Stomach smooth muscle (tissue), 2 donors: ENCODE data around the gene EYA4.

ENCODE experiments used
- H3K27ac ChIP-seq: one replicate; pipeline ENCODE4 v1.7.0; 2013; ENCODE audit warnings: mild to moderate bottlenecking, low read length, inconsistent platforms
- H3K27me3 ChIP-seq, 2 donors: one replicate each; pipeline ENCODE4 v1.7.0; 2013; ENCODE audit warnings: low read length in 2 of 2; ENCODE audit not compliant: insufficient read depth in 2 of 2, control insufficient read depth in 1 of 2
- H3K36me3 ChIP-seq, 2 donors: one replicate each; pipeline ENCODE4 v1.7.0; 2013; ENCODE audit warnings: low read length in 2 of 2; ENCODE audit not compliant: control insufficient read depth in 2 of 2, insufficient read depth in 2 of 2
- H3K4me1 ChIP-seq: one replicate; pipeline ENCODE4 v1.7.0; 2013; ENCODE audit warnings: low read length; ENCODE audit not compliant: control insufficient read depth, insufficient read depth
- H3K4me3 ChIP-seq, 2 donors: one replicate each; pipeline ENCODE4 v1.7.0; 2013; ENCODE audit warnings: low read length in 2 of 2
- H3K9ac ChIP-seq, 2 donors: one replicate each; pipeline ENCODE4 v1.7.0; 2013; ENCODE audit warnings: low read length in 2 of 2, mild to moderate bottlenecking in 1 of 2
- H3K9me3 ChIP-seq, 2 donors: one replicate each; pipeline ENCODE4 v1.7.0; 2013; ENCODE audit warnings: low read length in 2 of 2; ENCODE audit not compliant: control insufficient read depth in 2 of 2
- donor health status: healthy.
- donor health status: Pancreatic carcinoma.

Gene EYA4

GRCh38 chr6:133313068-133313467, 71.9 kb downstream of the EYA4 start:
- Histone ChIP-seq H3K27me3 (no peaks in the 10 kb centered on the region), H3K9me3 (no peaks in the 10 kb centered on the region), H3K27ac (no peak overlapping the region), H3K4me1 (no peaks in the 10 kb centered on the region), H3K9ac (no peak overlapping the region), H3K4me3 (no peak overlapping the region), H3K36me3 (no peaks in the 10 kb centered on the region)

GRCh38 chr6:133314947-133315346, 73.8 kb downstream of the EYA4 start:
- H3K27ac ChIP-seq = no peak overlapping the region
- no peak overlapping the region for H3K9ac ChIP-seq
- H3K4me1 ChIP-seq = no peaks in the 10 kb centered on the region
- no peaks in the 10 kb centered on the region for H3K9me3 ChIP-seq
- no peak overlapping the region for H3K4me3 ChIP-seq
- H3K27me3 ChIP-seq = no peaks in the 10 kb centered on the region
- no peaks in the 10 kb centered on the region for H3K36me3 ChIP-seq

GRCh38 chr6:133315811-133316210, 74.7 kb downstream of the EYA4 start:
- Histone ChIP-seq H3K4me3 (no peak overlapping the region), H3K9me3 (no peaks in the 10 kb centered on the region), H3K27me3 (no peaks in the 10 kb centered on the region), H3K9ac (no peak overlapping the region), H3K27ac (no peak overlapping the region), H3K4me1 (no peaks in the 10 kb centered on the region), H3K36me3 (no peaks in the 10 kb centered on the region)

- Histone ChIP-seq H3K9ac (no peak overlapping the region), H3K4me1 (no peaks in the 10 kb centered on the region), H3K27ac (no peak overlapping the region), H3K36me3 (no peaks in the 10 kb centered on the region), H3K4me3 (no peak overlapping the region), H3K9me3 (no peaks in the 10 kb centered on the region), H3K27me3 (no peaks in the 10 kb centered on the region)
Observed at GRCh38 chr6:133317704-133318103, 76.5 kb downstream of the EYA4 start.

- Histone ChIP-seq H3K27me3 (no peaks in the 10 kb centered on the region), H3K4me1 (no peaks in the 10 kb centered on the region), H3K4me3 (no peak overlapping the region), H3K9me3 (no peaks in the 10 kb centered on the region), H3K9ac (no peak overlapping the region), H3K27ac (no peak overlapping the region), H3K36me3 (no peaks in the 10 kb centered on the region)
Observed at GRCh38 chr6:133326584-133326983, 85.4 kb downstream of the EYA4 start.

- no peaks in the 10 kb centered on the region for H3K9me3 ChIP-seq
- H3K4me1 ChIP-seq = no peaks in the 10 kb centered on the region
- H3K4me3 ChIP-seq = no peak overlapping the region
- H3K9ac ChIP-seq = no peak overlapping the region
- no peak overlapping the region for H3K27ac ChIP-seq
- no peaks in the 10 kb centered on the region for H3K36me3 ChIP-seq
- H3K27me3 ChIP-seq = no peaks in the 10 kb centered on the region
Observed at GRCh38 chr6:133333852-133334251, 92.7 kb downstream of the EYA4 start.

- H3K4me3 ChIP-seq = no peak overlapping the region
- no peaks in the 10 kb centered on the region for H3K4me1 ChIP-seq
- H3K36me3 ChIP-seq = no peaks in the 10 kb centered on the region
- no peaks in the 10 kb centered on the region for H3K9me3 ChIP-seq
- no peak overlapping the region for H3K9ac ChIP-seq
- no peak overlapping the region for H3K27ac ChIP-seq
- no peaks in the 10 kb centered on the region for H3K27me3 ChIP-seq
Observed at GRCh38 chr6:133337308-133337707, 96.2 kb downstream of the EYA4 start.

- Histone ChIP-seq H3K9me3 (no peaks in the 10 kb centered on the region), H3K27me3 (no peaks in the 10 kb centered on the region), H3K9ac (no peak overlapping the region), H3K36me3 (no peaks in the 10 kb centered on the region), H3K27ac (no peak overlapping the region), H3K4me1 (no peaks in the 10 kb centered on the region), H3K4me3 (no peak overlapping the region)
Observed at GRCh38 chr6:133339543-133340384, 98.6 kb downstream of the EYA4 start.

GRCh38 chr6:133340557-133340956, 99.4 kb downstream of the EYA4 start:
- H3K27ac ChIP-seq = no peak overlapping the region
- H3K27me3 ChIP-seq = no peaks in the 10 kb centered on the region
- H3K9ac ChIP-seq = no peak overlapping the region
- no peaks in the 10 kb centered on the region for H3K9me3 ChIP-seq
- H3K36me3 ChIP-seq = no peaks in the 10 kb centered on the region
- no peak overlapping the region for H3K4me3 ChIP-seq
- H3K4me1 ChIP-seq = no peaks in the 10 kb centered on the region

- no peak overlapping the region for H3K27ac ChIP-seq
- H3K27me3 ChIP-seq = no peaks in the 10 kb centered on the region
- no peaks in the 10 kb centered on the region for H3K36me3 ChIP-seq
- no peak overlapping the region for H3K4me3 ChIP-seq
- H3K9me3 ChIP-seq = no peaks in the 10 kb centered on the region
- H3K4me1 ChIP-seq = no peaks in the 10 kb centered on the region
- H3K9ac ChIP-seq = no peak overlapping the region
Observed at GRCh38 chr6:133341607-133342158, 100.5 kb downstream of the EYA4 start.

- Histone ChIP-seq H3K4me3 (no peak overlapping the region), H3K9ac (no peak overlapping the region), H3K27ac (no peak overlapping the region), H3K9me3 (no peaks in the 10 kb centered on the region), H3K27me3 (no peaks in the 10 kb centered on the region), H3K36me3 (no peaks in the 10 kb centered on the region), H3K4me1 (no peaks in the 10 kb centered on the region)
Observed at GRCh38 chr6:133343220-133343619, 102.1 kb downstream of the EYA4 start.
